ENCODE measurements around the gene CAB39.

CAB39 gene

GRCh38 chr2:230764346-230764745 lies 51.7 kb downstream of the CAB39 start:
- H3K27ac ChIP-seq, result no peak overlapping the region
- TF ChIP-seq CTCF (IDR thresholded peaks at IDR 0.05), result no peak
- TF ChIP-seq ZFX (IDR thresholded peaks at IDR 0.05; ENCODE audit: borderline replicate concordance), result no peak

- no peak overlapping the region for H3K27ac ChIP-seq
- no peak for TF ChIP-seq CTCF (IDR thresholded peaks at IDR 0.05)
- no peak for TF ChIP-seq ZFX (IDR thresholded peaks at IDR 0.05; ENCODE audit: borderline replicate concordance)
These were observed 53.1 kb downstream of the CAB39 start for GRCh38 chr2:230765611-230766300.

GRCh38 chr2:230767862-230768388 lies 55.3 kb downstream of the CAB39 start:
- no peak overlapping the region for H3K27ac ChIP-seq
- TF ChIP-seq CTCF (IDR thresholded peaks at IDR 0.05) (no peak), ZFX (IDR thresholded peaks at IDR 0.05; ENCODE audit: borderline replicate concordance) (no peak)

- no peak for TF ChIP-seq ZFX (IDR thresholded peaks at IDR 0.05; ENCODE audit: borderline replicate concordance)
- no peak for TF ChIP-seq CTCF (IDR thresholded peaks at IDR 0.05)
These were observed 58.2 kb downstream of the CAB39 start for GRCh38 chr2:230770804-230771203.

GRCh38 chr2:230772156-230772555 lies 59.5 kb downstream of the CAB39 start:
- TF ChIP-seq CTCF (IDR thresholded peaks at IDR 0.05) (no peak), ZFX (IDR thresholded peaks at IDR 0.05; ENCODE audit: borderline replicate concordance) (no peak)
- no peak overlapping the region for H3K27ac ChIP-seq

More at GRCh38 chr2:230770804-230771203, 58.2 kb downstream of the CAB39 start:
- H3K27ac ChIP-seq, result no peak overlapping the region

GRCh38 chr2:230773039-230773773 lies 60.6 kb downstream of the CAB39 start:
- no peak overlapping the region for H3K27ac ChIP-seq
- no peak for TF ChIP-seq CTCF (IDR thresholded peaks at IDR 0.05)
- no peak for TF ChIP-seq ZFX (IDR thresholded peaks at IDR 0.05; ENCODE audit: borderline replicate concordance)
